ENCODE data around the gene VASN.

VASN gene

GRCh38 chr16:4404967-4405696 is 33.5 kb downstream of the VASN start:
- DNase-seq, result no peak

GRCh38 chr16:4407543-4408322 is 36.1 kb downstream of the VASN start:
- DNase-seq, result no peak

GRCh38 chr16:4408323-4408690 is 36.7 kb downstream of the VASN start:
- no peak for DNase-seq

GRCh38 chr16:4409081-4409932 is 37.7 kb downstream of the VASN start:
- no peak for DNase-seq

GRCh38 chr16:4410335-4411075 is 38.9 kb downstream of the VASN start:
- no peak for DNase-seq

GRCh38 chr16:4411684-4412083 is 40.0 kb downstream of the VASN start:
- DNase-seq, result no peak

GRCh38 chr16:4412159-4412558 is 40.5 kb downstream of the VASN start:
- DNase-seq, result no peak

- no peak for DNase-seq
Observed at GRCh38 chr16:4412854-4413253, 41.2 kb downstream of the VASN start.

GRCh38 chr16:4414187-4414917 is 42.7 kb downstream of the VASN start:
- DNase-seq, result no peak

GRCh38 chr16:4415538-4416199 is 44.0 kb downstream of the VASN start:
- peak; percentile 76 for DNase-seq

GRCh38 chr16:4416200-4417032 is 44.8 kb downstream of the VASN start, which contains the start of gene CORO7:
Gene CORO7 (minus strand): TSS chr16:4416596. CDS start chr16:4416518, 78 bp downstream.
- peak; percentile 94 for DNase-seq

GRCh38 chr16:4419402-4419959 is 47.8 kb downstream of the VASN start:
- no peak for DNase-seq

GRCh38 chr16:4420505-4421105 is 49.0 kb downstream of the VASN start:
- DNase-seq, result no peak

GRCh38 chr16:4425378-4426020 is 53.9 kb downstream of the VASN start, which contains the start of gene DNAJA3:
Gene DNAJA3 (plus strand): TSS chr16:4425868. CDS start chr16:4425882, 14 bp downstream.
- DNase-seq, result peak; percentile 95

- no peak for DNase-seq
Observed at GRCh38 chr16:4426021-4426684, 54.5 kb downstream of the VASN start.

- no peak for DNase-seq
Observed at GRCh38 chr16:4426722-4427372, 55.2 kb downstream of the VASN start.

- no peak for DNase-seq
Observed at GRCh38 chr16:4428500-4428899, 56.9 kb downstream of the VASN start.

- DNase-seq, result no peak
Observed at GRCh38 chr16:4431023-4431422, 59.4 kb downstream of the VASN start.

All from GDM1 (cell line).